ENCODE results near the gene SLC27A3. TPM values are rescaled to one million over a fixed set of nuclear protein-coding genes. Genes with fewer than 3 reads are reported as not detected.
"Not testable (repeated sequence)": the region's sequence is repeated elsewhere in the genome, so short reads cannot be mapped to it uniquely, and the experiment has no call there.

SLC27A3 gene
- total RNA-seq, 2 donors from 2014 or later, result 22.9 to 26.5 TPM

- intact Hi-C loops (cut with DNase I), result loop anchor here in 1 of 2 donors (10.0 kb wide), 1 partner anchor 262 kb away; no protein-coding TSS in a partner anchor
- DNase-seq (peak; percentile 18), ATAC-seq (no peak)
These were observed 1.7 kb downstream of the SLC27A3 start for GRCh38 chr1:153776845-153777370.

- no peak for ATAC-seq
- intact Hi-C loops (cut with DNase I), result loop anchor here in 1 of 2 donors (10.0 kb wide), 1 partner anchor 263 kb away; no protein-coding TSS in a partner anchor
These were observed 2.4 kb downstream of the SLC27A3 start for GRCh38 chr1:153777648-153778047.

GRCh38 chr1:153778051-153778823 is 3.0 kb downstream of the SLC27A3 start:
- DNase-seq, result peak; percentile 24

More at GRCh38 chr1:153777648-153778047, 2.4 kb downstream of the SLC27A3 start:
- peak; percentile 64 for DNase-seq

GRCh38 chr1:153778824-153779519 is 3.8 kb downstream of the SLC27A3 start:
- intact Hi-C loops (cut with DNase I), result loop anchor here in 1 of 2 donors (10.0 kb wide), 1 partner anchor 264 kb away; no protein-coding TSS in a partner anchor
- no peak for ATAC-seq
- no peak for DNase-seq

More at GRCh38 chr1:153778051-153778823, 3.0 kb downstream of the SLC27A3 start:
- ATAC-seq, result no peak
- intact Hi-C loops (cut with DNase I), result loop anchor here in 1 of 2 donors (10.0 kb wide), 1 partner anchor 263 kb away; no protein-coding TSS in a partner anchor

- ATAC-seq (no peak), DNase-seq (peak; percentile 75)
- intact Hi-C loops (cut with DNase I), result loop anchor here in 1 of 2 donors (10.0 kb wide), 1 partner anchor 265 kb away; no protein-coding TSS in a partner anchor
These were observed 4.8 kb downstream of the SLC27A3 start for GRCh38 chr1:153779781-153780541.

- ATAC-seq, result no peak
- peak; percentile 11 for DNase-seq
These were observed 5.3 kb downstream of the SLC27A3 start for GRCh38 chr1:153780551-153780950.

GRCh38 chr1:153782648-153783047 is 7.4 kb downstream of the SLC27A3 start:
- peak; percentile 4 for DNase-seq
- intact Hi-C loops (cut with DNase I), result not testable (repeated sequence)

More at GRCh38 chr1:153780551-153780950, 5.3 kb downstream of the SLC27A3 start:
- intact Hi-C loops (cut with DNase I), result no loop called here

GRCh38 chr1:153783233-153784190 is 8.3 kb downstream of the SLC27A3 start:
- peak; percentile 93 for DNase-seq
- peak; percentile 98 for ATAC-seq
- intact Hi-C loops (cut with DNase I), result no loop called here

More at GRCh38 chr1:153782648-153783047, 7.4 kb downstream of the SLC27A3 start:
- ATAC-seq, result not testable (repeated sequence)

- intact Hi-C loops (cut with DNase I), result no loop called here
- DNase-seq (no peak), ATAC-seq (no peak)
These were observed 11.0 kb downstream of the SLC27A3 start for GRCh38 chr1:153786038-153786790.

- intact Hi-C loops (cut with DNase I), result loop anchor here in 1 of 2 donors (10.0 kb wide), 1 partner anchor 155 kb away; the partner anchor contains the start of gene DENND4B
- ATAC-seq, result peak in 1 of 2 donors; percentile 3
- no peak for DNase-seq
These were observed 14.3 kb downstream of the SLC27A3 start for GRCh38 chr1:153789478-153790034.

GRCh38 chr1:153790313-153790965 is 15.2 kb downstream of the SLC27A3 start:
- ATAC-seq, result peak; percentile 88 to 96
- intact Hi-C loops (cut with DNase I), result loop anchor here in 1 of 2 donors (10.0 kb wide), 1 partner anchor 154 kb away; the partner anchor contains the start of gene DENND4B

GRCh38 chr1:153790966-153791647 is 15.9 kb downstream of the SLC27A3 start:
- ATAC-seq (peak; percentile 35 to 65), DNase-seq (no peak)
- intact Hi-C loops (cut with DNase I), result loop anchor here in 1 of 2 donors (10.0 kb wide), 1 partner anchor 154 kb away; the partner anchor contains the start of gene DENND4B

More at GRCh38 chr1:153790313-153790965, 15.2 kb downstream of the SLC27A3 start:
- peak; percentile 91 for DNase-seq

GRCh38 chr1:153791648-153792253 is 16.5 kb downstream of the SLC27A3 start:
- ATAC-seq, result no peak
- intact Hi-C loops (cut with DNase I), result loop anchor here in 1 of 2 donors (10.0 kb wide), 1 partner anchor 153 kb away; the partner anchor contains the start of gene DENND4B
- no peak for DNase-seq

GRCh38 chr1:153792631-153793041 is 17.4 kb downstream of the SLC27A3 start:
- intact Hi-C loops (cut with DNase I), result loop anchor here in 1 of 2 donors (10.0 kb wide), 1 partner anchor 152 kb away; the partner anchor contains the start of gene DENND4B
- ATAC-seq, result no peak
- DNase-seq, result no peak

Data from left cardiac atrium (tissue), 4 donors.